Fibroblast of pulmonary artery (primary cell): ENCODE data around the gene TFPI.

ENCODE experiments used
- DNase-seq: peaks from one replicate; pipeline ENCODE4 v3.0.0-alpha.2; 2010; ENCODE audit warnings: low read depth
- H3K4me3 ChIP-seq: replicated peaks from 2 replicates; pipeline ENCODE4 v1.5.1; 2011; ENCODE audit warnings: low read depth, mild to moderate bottlenecking, control low read depth, low read length, moderate library complexity
- TF ChIP-seq, protein P1 (sequence below): IDR thresholded peaks from 2 replicates; pipeline ENCODE4 v1.5.1; 2011; ENCODE audit warnings: mild to moderate bottlenecking, control low read depth, low read length, inconsistent platforms; ENCODE audit errors: missing control alignments

The TFPI gene

DNA sequence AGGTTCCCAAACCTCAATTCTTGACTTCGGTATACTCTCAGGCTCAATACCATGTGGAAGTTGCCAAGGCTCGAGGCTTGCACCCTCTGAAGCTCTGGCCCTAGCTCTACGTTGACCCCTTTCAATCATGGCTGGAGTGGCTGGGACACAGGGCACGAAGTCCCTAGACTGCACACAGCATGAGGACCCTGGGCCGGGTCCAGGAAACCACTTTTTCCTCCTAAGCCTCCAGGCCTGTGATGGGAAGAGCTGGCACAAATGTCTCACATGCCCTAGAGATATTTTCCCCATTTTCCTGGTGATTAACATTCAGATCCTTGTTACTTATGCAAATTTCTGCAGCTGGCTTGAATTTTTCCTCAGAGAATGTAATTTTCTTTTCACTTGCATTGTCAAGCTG lies 61.1 kb downstream of the TFPI start:
- TF ChIP-seq, protein P1, sequence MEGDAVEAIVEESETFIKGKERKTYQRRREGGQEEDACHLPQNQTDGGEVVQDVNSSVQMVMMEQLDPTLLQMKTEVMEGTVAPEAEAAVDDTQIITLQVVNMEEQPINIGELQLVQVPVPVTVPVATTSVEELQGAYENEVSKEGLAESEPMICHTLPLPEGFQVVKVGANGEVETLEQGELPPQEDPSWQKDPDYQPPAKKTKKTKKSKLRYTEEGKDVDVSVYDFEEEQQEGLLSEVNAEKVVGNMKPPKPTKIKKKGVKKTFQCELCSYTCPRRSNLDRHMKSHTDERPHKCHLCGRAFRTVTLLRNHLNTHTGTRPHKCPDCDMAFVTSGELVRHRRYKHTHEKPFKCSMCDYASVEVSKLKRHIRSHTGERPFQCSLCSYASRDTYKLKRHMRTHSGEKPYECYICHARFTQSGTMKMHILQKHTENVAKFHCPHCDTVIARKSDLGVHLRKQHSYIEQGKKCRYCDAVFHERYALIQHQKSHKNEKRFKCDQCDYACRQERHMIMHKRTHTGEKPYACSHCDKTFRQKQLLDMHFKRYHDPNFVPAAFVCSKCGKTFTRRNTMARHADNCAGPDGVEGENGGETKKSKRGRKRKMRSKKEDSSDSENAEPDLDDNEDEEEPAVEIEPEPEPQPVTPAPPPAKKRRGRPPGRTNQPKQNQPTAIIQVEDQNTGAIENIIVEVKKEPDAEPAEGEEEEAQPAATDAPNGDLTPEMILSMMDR: no peak
- no peak overlapping the region for H3K4me3 ChIP-seq
- DNase-seq: no peak

DNA sequence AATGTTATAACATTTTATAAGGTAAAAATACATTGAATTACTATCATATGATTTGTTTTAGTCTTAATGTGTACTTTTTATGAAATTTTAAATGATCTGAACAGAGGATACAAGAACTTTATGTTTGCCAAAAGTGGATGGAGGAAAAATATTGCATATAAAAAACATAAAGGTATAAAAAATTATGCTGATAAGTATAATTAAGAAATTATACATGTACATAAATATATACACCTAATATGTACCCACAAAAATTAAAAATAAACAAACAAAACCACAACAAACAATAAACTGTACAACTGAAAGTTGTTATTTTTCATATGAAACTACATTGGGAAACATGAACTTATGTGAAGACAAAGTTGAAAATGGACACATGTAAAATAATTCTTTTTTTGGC lies 68.0 kb downstream of the TFPI start:
- H3K4me3 ChIP-seq: no peak overlapping the region
- TF ChIP-seq, protein P1: no peak
- no peak for DNase-seq

DNA sequence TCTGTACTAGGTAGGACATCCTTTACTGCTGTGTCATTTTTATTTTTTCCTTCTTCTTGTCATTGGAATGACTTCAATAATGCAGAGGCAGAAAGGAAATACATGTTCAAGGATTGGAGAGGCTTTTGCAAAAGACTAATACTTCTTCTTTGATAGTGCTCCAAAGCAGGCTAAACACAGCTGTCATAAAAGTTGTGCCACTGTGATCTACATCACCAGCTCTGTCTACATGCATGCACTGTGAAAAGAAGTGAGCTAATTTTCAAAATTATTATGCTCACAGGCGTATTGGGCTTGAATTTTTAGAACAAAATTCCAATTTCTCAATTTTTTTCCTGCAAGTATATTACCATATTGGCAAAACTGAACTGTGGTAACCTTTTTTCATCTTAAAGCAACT lies 68.7 kb downstream of the TFPI start:
- no peak for DNase-seq
- no peak overlapping the region for H3K4me3 ChIP-seq
- TF ChIP-seq, protein P1: no peak

DNA sequence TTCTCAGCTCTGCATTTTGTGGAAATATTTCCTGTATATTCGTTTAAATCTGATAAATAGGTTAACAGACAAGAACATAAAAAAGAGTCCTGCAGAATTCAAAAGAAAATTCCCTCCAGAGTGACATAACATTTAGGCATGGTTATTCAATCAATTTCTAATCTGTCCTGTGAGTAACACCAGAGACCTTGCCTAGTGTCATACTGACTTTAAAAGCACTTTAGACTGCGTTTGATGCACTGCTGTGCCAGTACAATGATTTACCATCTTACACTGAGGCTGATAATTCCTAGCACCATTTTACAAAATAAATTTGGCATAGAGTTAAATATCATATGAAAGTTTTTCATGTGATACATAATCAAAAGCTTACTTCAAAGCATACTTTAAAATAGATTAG lies 70.7 kb downstream of the TFPI start:
- no peak for DNase-seq

DNA sequence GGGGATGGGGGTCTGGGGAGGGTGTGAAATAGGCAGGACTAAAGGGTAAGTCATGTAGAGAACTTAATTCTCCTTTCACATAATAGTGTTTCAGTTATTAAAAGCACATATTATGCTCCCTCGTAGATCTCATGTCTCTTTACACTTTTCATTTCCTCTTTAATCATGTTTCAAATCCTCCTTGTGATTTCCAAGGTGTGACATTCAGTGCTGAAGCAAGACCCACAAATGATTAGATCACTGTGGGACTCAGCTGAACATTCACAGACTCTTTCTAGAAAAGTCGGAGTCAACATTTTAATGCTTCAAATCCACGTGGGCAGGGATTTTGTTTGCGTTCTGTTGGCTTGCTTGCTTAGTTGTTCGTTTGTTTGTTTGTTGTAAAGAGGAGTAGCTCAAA lies 71.4 kb downstream of the TFPI start:
- no peak for DNase-seq
- no peak overlapping the region for H3K4me3 ChIP-seq
- TF ChIP-seq, protein P1: no peak

More for the DNA sequence above, 70.7 kb downstream of the TFPI start:
- TF ChIP-seq, protein P1: no peak
- no peak overlapping the region for H3K4me3 ChIP-seq

DNA sequence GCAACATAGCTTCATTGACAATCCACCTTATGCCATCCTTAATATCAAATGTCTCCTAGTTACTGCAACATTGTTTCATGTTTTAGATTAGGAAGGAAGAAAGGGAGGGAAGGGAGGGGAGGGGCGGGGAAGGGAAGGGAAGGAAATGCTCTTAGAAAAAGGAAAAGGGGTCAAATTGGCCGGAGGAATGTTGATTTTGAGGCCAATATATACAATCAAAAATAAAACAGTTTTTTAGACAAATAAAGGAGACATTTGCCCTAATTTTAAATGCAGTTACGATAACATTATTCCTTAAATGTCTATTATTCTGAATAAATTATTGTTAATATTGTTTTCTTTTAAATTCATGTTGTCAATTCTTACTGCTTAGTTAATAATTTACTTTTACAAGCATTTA lies 72.7 kb downstream of the TFPI start:
- no peak for DNase-seq
- TF ChIP-seq, protein P1: no peak
- H3K4me3 ChIP-seq: no peak overlapping the region

DNA sequence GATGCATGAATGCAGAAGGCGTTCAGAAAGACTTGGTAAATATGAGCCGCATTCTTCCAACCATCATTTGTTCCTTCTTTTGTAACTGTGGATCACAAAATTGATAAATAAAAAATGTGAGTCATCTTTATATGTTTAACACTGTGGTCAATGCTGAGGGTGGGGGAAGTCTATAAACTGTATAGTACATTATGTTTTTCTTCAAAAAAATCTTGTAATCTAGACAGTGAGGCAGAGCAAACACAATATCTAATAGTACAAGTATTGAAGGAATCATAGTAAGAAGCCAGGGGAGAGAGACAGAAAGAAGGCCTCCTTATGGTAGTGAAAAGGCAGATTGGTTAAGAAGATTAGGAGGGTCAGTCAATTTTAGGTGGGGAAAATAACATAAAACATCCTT lies 75.5 kb downstream of the TFPI start:
- TF ChIP-seq, protein P1: no peak
- DNase-seq: no peak
- H3K4me3 ChIP-seq: no peak overlapping the region
